GM13976 (cell line): ENCODE measurements around the gene SH3GL1.
A peak's percentile ranks its signal among the peaks of the same experiment; 100 is the strongest.
"Not testable (repeated sequence)": the region's sequence is repeated elsewhere in the genome, so short reads cannot be mapped to it uniquely, and the experiment has no call there.

ENCODE experiments used
- DNase-seq: peaks from one replicate; pipeline ENCODE4 v3.0.0; 2012; ENCODE audit warnings: low spot score
- CTCF ChIP-seq: IDR thresholded peaks from 2 replicates; pipeline ENCODE4 v1.5.1; 2012; ENCODE audit warnings: borderline replicate concordance, mild to moderate bottlenecking; ENCODE audit not compliant: insufficient read depth; ENCODE audit errors: extremely low read depth, missing control alignments, control extremely low read depth
- in situ Hi-C: fragments of 300-500 bp; cut with MboI; formaldehyde crosslinking; loops from one replicate; pipeline ENCODE4 v1.12.0; 2022; ENCODE audit warnings: low sequenced_read_pairs, mixed read lengths, inconsistent platforms; ENCODE audit not compliant: unreplicated experiment

The SH3GL1 gene

GRCh38 chr19:4354282-4354681 lies 46.1 kb downstream of the SH3GL1 start:
- no peak for TF ChIP-seq CTCF
- in situ Hi-C loops = loop anchor here (10.0 kb wide), 1 partner anchor 89 kb away; no protein-coding TSS in a partner anchor
- DNase-seq = no peak

DNA sequence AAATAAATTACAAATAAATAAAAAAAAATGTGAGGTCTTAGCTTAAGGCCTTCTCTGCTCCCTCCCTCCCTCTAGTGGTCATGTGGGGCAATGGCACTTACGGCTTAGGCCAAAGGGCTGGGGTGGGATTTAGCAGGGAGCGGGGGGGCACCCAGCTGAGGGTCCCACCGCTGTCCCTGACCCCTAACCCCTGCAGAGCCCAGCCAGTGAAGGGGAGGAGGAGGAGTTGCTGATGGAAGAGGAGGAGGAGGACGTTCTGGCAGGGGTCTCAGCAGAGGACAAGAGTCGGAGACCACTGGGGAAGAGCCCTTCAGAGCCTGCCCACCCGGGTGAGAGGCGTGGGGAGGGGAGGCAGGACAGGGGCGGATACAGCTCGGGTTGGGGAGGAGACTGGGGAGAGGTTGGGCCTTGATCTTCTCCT lies 47.6 kb downstream of the SH3GL1 start:
- DNase-seq = peak; percentile 81
- peak; percentile 74 for TF ChIP-seq CTCF
- in situ Hi-C loops = loop anchor here (10.0 kb wide), 1 partner anchor 88 kb away; no protein-coding TSS in a partner anchor

DNA sequence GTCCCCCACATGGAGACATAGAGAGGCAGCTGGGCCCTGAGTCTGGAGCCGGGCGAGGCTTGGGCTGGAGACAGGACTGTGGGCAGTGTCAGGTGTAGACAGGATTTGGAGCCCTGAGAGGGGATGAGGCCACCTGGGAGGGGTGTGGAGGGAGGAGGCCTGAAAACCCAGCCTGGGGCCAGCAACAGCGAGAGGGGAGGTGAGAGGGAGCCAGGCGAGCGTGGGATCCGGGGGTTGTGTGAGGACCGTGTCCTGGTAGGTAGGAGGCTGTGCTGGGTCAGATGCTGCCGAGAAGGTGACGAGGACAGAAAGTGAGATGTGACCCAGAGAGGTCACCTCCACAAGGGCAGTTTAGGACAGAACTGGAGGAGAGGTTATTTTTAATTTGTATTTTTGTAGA lies 49.6 kb downstream of the SH3GL1 start:
- DNase-seq = no peak
- in situ Hi-C loops = loop anchor here (10.0 kb wide), 1 partner anchor 86 kb away; no protein-coding TSS in a partner anchor
- no peak for TF ChIP-seq CTCF

DNA sequence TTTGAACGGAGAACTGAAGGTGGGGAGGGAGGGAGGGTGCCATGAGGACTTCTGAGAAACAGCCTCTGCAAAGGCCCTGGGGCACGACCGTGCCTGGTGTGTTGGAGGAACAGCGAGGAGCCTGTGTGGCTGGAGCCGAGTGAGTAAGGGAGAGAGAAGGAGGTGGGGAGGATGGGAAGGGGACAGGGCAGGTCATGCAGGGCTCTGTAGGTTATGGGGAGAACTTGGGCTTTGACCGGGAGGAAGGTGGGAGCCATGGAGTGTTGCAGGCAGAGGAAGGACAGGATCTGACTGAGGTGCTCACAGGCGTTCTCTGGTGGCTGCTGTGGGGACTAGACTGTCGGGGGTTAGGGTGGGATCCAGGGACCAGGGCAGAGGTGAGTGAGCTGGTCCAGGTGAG lies 50.2 kb downstream of the SH3GL1 start:
- DNase-seq = no peak
- TF ChIP-seq CTCF = no peak
- in situ Hi-C loops = loop anchor here (10.0 kb wide), 1 partner anchor 85 kb away; no protein-coding TSS in a partner anchor

GRCh38 chr19:4349225-4349624 lies 51.1 kb downstream of the SH3GL1 start:
- in situ Hi-C loops, DNase-seq: not testable (repeated sequence)

GRCh38 chr19:4347521-4347920 lies 52.8 kb downstream of the SH3GL1 start:
- in situ Hi-C loops = no loop called here
- TF ChIP-seq CTCF = no peak
- DNase-seq = no peak

DNA sequence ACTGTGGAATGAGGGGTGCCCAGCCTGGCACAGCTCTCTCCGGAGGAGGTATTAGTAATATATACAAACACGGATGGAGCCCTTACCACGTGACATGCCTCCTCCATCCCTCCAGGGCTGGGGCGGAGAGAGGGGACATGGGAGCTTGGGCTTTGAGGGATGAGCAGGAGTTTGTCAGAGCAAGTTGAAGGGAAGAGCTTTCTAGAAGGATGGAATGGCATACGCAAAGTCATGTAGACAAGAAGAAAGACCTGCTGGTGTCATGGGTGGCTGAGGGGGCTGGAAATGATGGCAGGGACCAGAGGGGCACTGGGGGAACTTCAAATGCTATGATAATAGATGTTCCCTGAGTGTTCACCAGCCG lies 54.3 kb downstream of the SH3GL1 start:
- TF ChIP-seq CTCF = no peak
- in situ Hi-C loops = no loop called here
- DNase-seq = no peak
